Measurements from ENCODE around the gene SLC6A15.

The SLC6A15 gene

GRCh38 chr12:84891106-84891838 is 21.3 kb downstream of the SLC6A15 start:
- Histone ChIP-seq H3K4me1 (ENCODE audit: control insufficient read depth in 2 of 2, insufficient read depth in 1 of 2, low read depth in 1 of 2, low read length in 2 of 2) (peaks cover 0 to 4% of the 10 kb centered on the region in 2 donors), H2BK15ac (ENCODE audit: low read length) (no peak overlapping the region), H3K79me1 (ENCODE audit: low read depth, low read length) (no peaks in the 10 kb centered on the region), H3K27me3 (ENCODE audit: control insufficient read depth in 3 of 3, insufficient read depth in 3 of 3, low read depth in 1 of 3, low read length in 3 of 3) (no peaks in the 10 kb centered on the region), H3K27ac (replicated peaks; ENCODE audit: low read length) (no peak overlapping the region), H3K18ac (ENCODE audit: low read length) (no peak overlapping the region), H4K91ac (ENCODE audit: low read depth, low read length, poor library complexity) (no peak overlapping the region), H2BK12ac (ENCODE audit: low read length) (no peak overlapping the region), H3K9ac (ENCODE audit: low read depth, low read length, poor library complexity) (no peak overlapping the region), H3K4ac (ENCODE audit: low read length) (no peak overlapping the region), H3K4me3 (ENCODE audit: low read length in 2 of 2) (no peak overlapping the region), H3K4me2 (ENCODE audit: insufficient read depth, low read length, poor library complexity, severe bottlenecking) (no peak overlapping the region), H3K23ac (ENCODE audit: low read depth, low read length, poor library complexity) (no peak overlapping the region), H2AK5ac (ENCODE audit: low read depth, low read length) (no peak overlapping the region), H2BK5ac (ENCODE audit: low read length) (no peak overlapping the region), H3K9me3 (replicated peaks in 1 of 2; ENCODE audit: control insufficient read depth in 2 of 2, insufficient read depth in 1 of 2, low read depth in 1 of 2, low read length in 2 of 2) (no peaks in the 10 kb centered on the region), H3K14ac (ENCODE audit: low read length) (no peak overlapping the region), H4K8ac (ENCODE audit: low read depth, low read length) (no peak overlapping the region), H3K36me3 (replicated peaks in 1 of 2; ENCODE audit: control insufficient read depth in 2 of 2, insufficient read depth in 2 of 2, low read length in 2 of 2) (no peaks in the 10 kb centered on the region), H2BK120ac (ENCODE audit: low read depth, low read length) (no peak overlapping the region), H2AFZ (ENCODE audit: low read length) (no peak overlapping the region)
- no peak for DNase-seq (ENCODE audit: low spot score)
- no CpG with 5 or more reads among the region's 5 CpGs for WGBS, 2 donors (ENCODE audit: extremely low coverage in 2 of 2, insufficient read length in 2 of 2, insufficient replicate concordance in 1 of 2)

GRCh38 chr12:84889818-84890217 is 22.8 kb downstream of the SLC6A15 start:
- no peak overlapping the region for H2BK120ac ChIP-seq (ENCODE audit: low read depth, low read length)
- no peaks in the 10 kb centered on the region for H3K36me3 ChIP-seq (replicated peaks in 1 of 2; ENCODE audit: control insufficient read depth in 2 of 2, insufficient read depth in 2 of 2, low read length in 2 of 2)
- no peaks in the 10 kb centered on the region for H3K9me3 ChIP-seq (replicated peaks in 1 of 2; ENCODE audit: control insufficient read depth in 2 of 2, insufficient read depth in 1 of 2, low read depth in 1 of 2, low read length in 2 of 2)
- no peaks in the 10 kb centered on the region for H3K27me3 ChIP-seq (ENCODE audit: control insufficient read depth in 3 of 3, insufficient read depth in 3 of 3, low read depth in 1 of 3, low read length in 3 of 3)
- peaks cover 0 to 4% of the 10 kb centered on the region in 2 donors for H3K4me1 ChIP-seq (ENCODE audit: control insufficient read depth in 2 of 2, insufficient read depth in 1 of 2, low read depth in 1 of 2, low read length in 2 of 2)
- no peak overlapping the region for H2BK5ac ChIP-seq (ENCODE audit: low read length)
- no peak overlapping the region for H4K8ac ChIP-seq (ENCODE audit: low read depth, low read length)
- no peak overlapping the region for H3K4ac ChIP-seq (ENCODE audit: low read length)
- no peak overlapping the region for H2BK12ac ChIP-seq (ENCODE audit: low read length)
- no peak overlapping the region for H3K9ac ChIP-seq (ENCODE audit: low read depth, low read length, poor library complexity)
- no peak overlapping the region for H3K18ac ChIP-seq (ENCODE audit: low read length)
- no peak overlapping the region for H2AK5ac ChIP-seq (ENCODE audit: low read depth, low read length)
- H2AFZ ChIP-seq (ENCODE audit: low read length) = no peak overlapping the region
- no peak overlapping the region for H3K23ac ChIP-seq (ENCODE audit: low read depth, low read length, poor library complexity)
- DNase-seq (ENCODE audit: low spot score) = no peak
- no peak overlapping the region for H3K4me2 ChIP-seq (ENCODE audit: insufficient read depth, low read length, poor library complexity, severe bottlenecking)
- H2BK15ac ChIP-seq (ENCODE audit: low read length) = no peak overlapping the region
- no peaks in the 10 kb centered on the region for H3K79me1 ChIP-seq (ENCODE audit: low read depth, low read length)
- H3K4me3 ChIP-seq (ENCODE audit: low read length in 2 of 2) = no peak overlapping the region
- WGBS, 2 donors (ENCODE audit: extremely low coverage in 2 of 2, insufficient read length in 2 of 2, insufficient replicate concordance in 1 of 2) = no CpG with 5 or more reads among the region's 2 CpGs
- no peak overlapping the region for H3K27ac ChIP-seq (replicated peaks; ENCODE audit: low read length)
- H3K14ac ChIP-seq (ENCODE audit: low read length) = no peak overlapping the region
- H4K91ac ChIP-seq (ENCODE audit: low read depth, low read length, poor library complexity) = no peak overlapping the region

GRCh38 chr12:84888861-84889260 is 23.7 kb downstream of the SLC6A15 start:
- H3K27ac ChIP-seq (replicated peaks; ENCODE audit: low read length) = no peak overlapping the region
- no peak overlapping the region for H3K4me2 ChIP-seq (ENCODE audit: insufficient read depth, low read length, poor library complexity, severe bottlenecking)
- H3K4me1 ChIP-seq (ENCODE audit: control insufficient read depth in 2 of 2, insufficient read depth in 1 of 2, low read depth in 1 of 2, low read length in 2 of 2) = peaks cover 0 to 4% of the 10 kb centered on the region in 2 donors
- no peak overlapping the region for H3K9ac ChIP-seq (ENCODE audit: low read depth, low read length, poor library complexity)
- H2AK5ac ChIP-seq (ENCODE audit: low read depth, low read length) = no peak overlapping the region
- H2BK120ac ChIP-seq (ENCODE audit: low read depth, low read length) = no peak overlapping the region
- no peaks in the 10 kb centered on the region for H3K79me1 ChIP-seq (ENCODE audit: low read depth, low read length)
- no peaks in the 10 kb centered on the region for H3K27me3 ChIP-seq (ENCODE audit: control insufficient read depth in 3 of 3, insufficient read depth in 3 of 3, low read depth in 1 of 3, low read length in 3 of 3)
- H3K23ac ChIP-seq (ENCODE audit: low read depth, low read length, poor library complexity) = no peak overlapping the region
- WGBS, 2 donors (ENCODE audit: extremely low coverage in 2 of 2, insufficient read length in 2 of 2, insufficient replicate concordance in 1 of 2) = no CpG with 5 or more reads among the region's 5 CpGs
- H3K4ac ChIP-seq (ENCODE audit: low read length) = no peak overlapping the region
- no peaks in the 10 kb centered on the region for H3K9me3 ChIP-seq (replicated peaks in 1 of 2; ENCODE audit: control insufficient read depth in 2 of 2, insufficient read depth in 1 of 2, low read depth in 1 of 2, low read length in 2 of 2)
- no peak overlapping the region for H4K8ac ChIP-seq (ENCODE audit: low read depth, low read length)
- no peak overlapping the region for H3K4me3 ChIP-seq (ENCODE audit: low read length in 2 of 2)
- H3K18ac ChIP-seq (ENCODE audit: low read length) = no peak overlapping the region
- no peak overlapping the region for H2BK12ac ChIP-seq (ENCODE audit: low read length)
- H2BK5ac ChIP-seq (ENCODE audit: low read length) = no peak overlapping the region
- no peak for DNase-seq (ENCODE audit: low spot score)
- no peak overlapping the region for H4K91ac ChIP-seq (ENCODE audit: low read depth, low read length, poor library complexity)
- no peaks in the 10 kb centered on the region for H3K36me3 ChIP-seq (replicated peaks in 1 of 2; ENCODE audit: control insufficient read depth in 2 of 2, insufficient read depth in 2 of 2, low read length in 2 of 2)
- no peak overlapping the region for H3K14ac ChIP-seq (ENCODE audit: low read length)
- no peak overlapping the region for H2AFZ ChIP-seq (ENCODE audit: low read length)
- no peak overlapping the region for H2BK15ac ChIP-seq (ENCODE audit: low read length)

GRCh38 chr12:84877340-84877739 is 35.3 kb downstream of the SLC6A15 start:
- H3K4me1 ChIP-seq (ENCODE audit: control insufficient read depth in 2 of 2, insufficient read depth in 1 of 2, low read depth in 1 of 2, low read length in 2 of 2) = peaks cover 2 to 9% of the 10 kb centered on the region in 2 donors
- H3K23ac ChIP-seq (ENCODE audit: low read depth, low read length, poor library complexity) = no peak overlapping the region
- H2BK120ac ChIP-seq (ENCODE audit: low read depth, low read length) = no peak overlapping the region
- no peak overlapping the region for H3K14ac ChIP-seq (ENCODE audit: low read length)
- H3K18ac ChIP-seq (ENCODE audit: low read length) = no peak overlapping the region
- no peak overlapping the region for H3K4ac ChIP-seq (ENCODE audit: low read length)
- H3K4me3 ChIP-seq (ENCODE audit: low read length in 2 of 2) = no peak overlapping the region
- H3K79me1 ChIP-seq (ENCODE audit: low read depth, low read length) = no peaks in the 10 kb centered on the region
- no peaks in the 10 kb centered on the region for H3K27me3 ChIP-seq (ENCODE audit: control insufficient read depth in 3 of 3, insufficient read depth in 3 of 3, low read depth in 1 of 3, low read length in 3 of 3)
- H3K9me3 ChIP-seq (replicated peaks in 1 of 2; ENCODE audit: control insufficient read depth in 2 of 2, insufficient read depth in 1 of 2, low read depth in 1 of 2, low read length in 2 of 2) = no peaks in the 10 kb centered on the region
- no peak overlapping the region for H3K4me2 ChIP-seq (ENCODE audit: insufficient read depth, low read length, poor library complexity, severe bottlenecking)
- H2AFZ ChIP-seq (ENCODE audit: low read length) = no peak overlapping the region
- peak overlapping the region; percentile 48 for H4K8ac ChIP-seq (ENCODE audit: low read depth, low read length)
- no peak overlapping the region for H2BK15ac ChIP-seq (ENCODE audit: low read length)
- H3K9ac ChIP-seq (ENCODE audit: low read depth, low read length, poor library complexity) = no peak overlapping the region
- no peak overlapping the region for H3K27ac ChIP-seq (replicated peaks; ENCODE audit: low read length)
- H2BK12ac ChIP-seq (ENCODE audit: low read length) = no peak overlapping the region
- no peak overlapping the region for H2AK5ac ChIP-seq (ENCODE audit: low read depth, low read length)
- no peak overlapping the region for H2BK5ac ChIP-seq (ENCODE audit: low read length)
- H3K36me3 ChIP-seq (replicated peaks in 1 of 2; ENCODE audit: control insufficient read depth in 2 of 2, insufficient read depth in 2 of 2, low read length in 2 of 2) = no peaks in the 10 kb centered on the region
- no peak overlapping the region for H4K91ac ChIP-seq (ENCODE audit: low read depth, low read length, poor library complexity)
- no CpG with 5 or more reads among the region's 2 CpGs for WGBS, 2 donors (ENCODE audit: extremely low coverage in 2 of 2, insufficient read length in 2 of 2, insufficient replicate concordance in 1 of 2)
- no peak for DNase-seq (ENCODE audit: low spot score)
